ENCODE measurements around the gene IVD.

- TF ChIP-seq E2F4 (CRISPR knock-in tag; IDR thresholded peaks at IDR 0.05; ENCODE audit: low read depth) (no peak), HDAC2 (IDR thresholded peaks at IDR 0.05) (no peak), EZH2 (IDR thresholded peaks at IDR 0.05; ENCODE audit: borderline replicate concordance, low read depth, low read length) (no peak), MXI1 (IDR thresholded peaks at IDR 0.05; ENCODE audit: low read depth, low read length) (no peak), ZNF175 (CRISPR knock-in tag; IDR thresholded peaks at IDR 0.05; ENCODE audit: low read depth) (no peak), POLR2A (conservative IDR thresholded peaks at IDR 0.05) (no peak), NFE2 (IDR thresholded peaks at IDR 0.05; ENCODE audit: low read depth) (no peak)
These were observed 51.1 kb downstream of the IVD start for GRCh38 chr15:40456738-40457137.
